IPS DF 6.9 (cell line): ENCODE measurements around the gene TTF2.
"Not testable (repeated sequence)": the region's sequence is repeated elsewhere in the genome, so short reads cannot be mapped to it uniquely, and the experiment has no call there.

Source experiments
- DNase-seq: peaks from one replicate; pipeline ENCODE4 v3.0.0-alpha.2; 2013; ENCODE audit warnings: low read depth, low spot score
- H3K27ac ChIP-seq: one replicate; pipeline ENCODE4 v1.5.1; 2013; ENCODE audit warnings: low read length, control low read depth
- H3K27me3 ChIP-seq: 2 replicates; pipeline ENCODE4 v1.6.1; 2013; ENCODE audit warnings: mild to moderate bottlenecking, low read length; ENCODE audit not compliant: control insufficient read depth, insufficient read depth
- H3K36me3 ChIP-seq: 2 replicates; pipeline ENCODE4 v1.6.1; 2013; ENCODE audit warnings: low read length; ENCODE audit not compliant: control insufficient read depth, insufficient read depth
- H3K4me1 ChIP-seq: 2 replicates; pipeline ENCODE4 v1.6.1; 2013; ENCODE audit warnings: low read length; ENCODE audit not compliant: control insufficient read depth, insufficient read depth
- H3K4me3 ChIP-seq: 2 replicates; pipeline ENCODE4 v1.5.1; 2013; ENCODE audit warnings: mild to moderate bottlenecking, low read length
- H3K9me3 ChIP-seq: 2 replicates; pipeline ENCODE4 v1.6.1; 2013; ENCODE audit warnings: low read length, inconsistent platforms; ENCODE audit not compliant: control insufficient read depth, insufficient read depth
- WGBS: extraction: QIAGEN DNeasy Blood & Tissue Kit; methylation state at CpG from one replicate; pipeline ENCODE4 v1.1.7; 2013; ENCODE audit warnings: mixed read lengths, missing lambda C conversion rate; ENCODE audit not compliant: insufficient read length, insufficient coverage; 5-methylcytosine and 5-hydroxymethylcytosine counted together

The TTF2 gene

DNA sequence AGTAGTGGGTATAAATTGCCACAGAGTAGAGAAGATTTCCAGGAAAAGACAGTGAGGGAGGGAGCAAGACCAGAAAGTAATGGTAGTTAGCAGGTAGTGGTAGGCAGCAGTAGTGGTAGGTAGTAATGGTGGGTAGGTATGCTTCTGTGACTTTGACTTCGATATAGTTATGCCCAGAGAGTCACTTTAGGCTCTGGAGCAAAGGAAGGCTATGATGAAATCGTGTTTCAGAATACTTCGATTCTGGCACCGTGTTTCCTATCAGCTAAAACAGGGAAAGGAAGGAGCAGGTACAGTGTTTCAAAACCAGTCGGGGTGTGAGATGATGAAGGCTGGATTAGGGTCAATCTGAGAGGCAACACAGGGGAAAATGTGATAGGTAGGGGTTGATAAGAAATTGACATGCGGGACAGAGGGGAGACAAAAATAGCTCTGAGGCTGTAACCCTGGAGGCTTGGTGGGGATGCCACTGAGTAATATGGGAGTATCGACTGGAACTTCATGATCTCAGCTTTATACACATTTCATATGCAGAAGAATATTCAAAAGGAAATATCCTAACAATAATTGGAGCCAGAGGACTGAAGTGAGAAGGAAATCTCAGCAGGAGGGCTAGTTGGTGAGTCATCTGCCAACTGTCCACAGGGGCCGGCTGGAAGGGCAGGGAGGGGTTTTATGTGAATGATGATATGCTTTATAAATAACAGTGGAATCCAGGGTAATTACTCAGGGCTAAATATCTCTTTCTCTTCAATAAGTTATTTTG lies 86.6 kb downstream of the TTF2 start:
- H3K4me1 ChIP-seq, result no peaks in the 10 kb centered on the region
- no peak overlapping the region for H3K27ac ChIP-seq
- no peak for DNase-seq
- no peaks in the 10 kb centered on the region for H3K36me3 ChIP-seq
- no peak overlapping the region for H3K4me3 ChIP-seq
- no CpG with 5 or more reads among the region's 8 CpGs for WGBS
- H3K9me3 ChIP-seq, result no peaks in the 10 kb centered on the region
- H3K27me3 ChIP-seq, result no peaks in the 10 kb centered on the region

DNA sequence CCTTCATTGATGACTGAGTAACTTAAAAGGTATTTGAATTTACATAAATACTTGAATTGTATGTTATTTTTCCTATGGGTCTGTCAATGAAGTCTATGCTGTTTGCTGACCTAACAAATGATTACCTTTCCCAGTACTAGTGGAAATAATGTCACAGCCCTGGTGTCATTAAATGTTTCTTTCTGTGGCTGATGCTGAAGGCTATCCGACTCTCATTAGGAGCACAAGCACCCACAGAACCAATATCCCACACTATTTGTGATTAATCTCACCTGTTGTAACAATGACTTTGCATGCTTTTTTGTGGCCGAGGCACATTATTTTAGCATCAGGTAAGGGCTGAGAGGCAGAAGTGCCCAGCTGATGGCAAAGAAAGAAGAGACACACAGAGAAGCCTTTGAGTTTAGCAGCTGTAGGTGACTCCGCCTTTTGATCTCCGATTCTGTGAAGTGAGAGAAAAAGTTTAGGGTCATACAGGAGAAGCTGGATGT lies 87.3 kb downstream of the TTF2 start:
- Histone ChIP-seq H3K36me3 (no peaks in the 10 kb centered on the region), H3K4me3 (no peak overlapping the region), H3K9me3 (no peaks in the 10 kb centered on the region), H3K4me1 (no peaks in the 10 kb centered on the region), H3K27ac (no peak overlapping the region), H3K27me3 (no peaks in the 10 kb centered on the region)
- no CpG with 5 or more reads among the region's 4 CpGs for WGBS
- no peak for DNase-seq

DNA sequence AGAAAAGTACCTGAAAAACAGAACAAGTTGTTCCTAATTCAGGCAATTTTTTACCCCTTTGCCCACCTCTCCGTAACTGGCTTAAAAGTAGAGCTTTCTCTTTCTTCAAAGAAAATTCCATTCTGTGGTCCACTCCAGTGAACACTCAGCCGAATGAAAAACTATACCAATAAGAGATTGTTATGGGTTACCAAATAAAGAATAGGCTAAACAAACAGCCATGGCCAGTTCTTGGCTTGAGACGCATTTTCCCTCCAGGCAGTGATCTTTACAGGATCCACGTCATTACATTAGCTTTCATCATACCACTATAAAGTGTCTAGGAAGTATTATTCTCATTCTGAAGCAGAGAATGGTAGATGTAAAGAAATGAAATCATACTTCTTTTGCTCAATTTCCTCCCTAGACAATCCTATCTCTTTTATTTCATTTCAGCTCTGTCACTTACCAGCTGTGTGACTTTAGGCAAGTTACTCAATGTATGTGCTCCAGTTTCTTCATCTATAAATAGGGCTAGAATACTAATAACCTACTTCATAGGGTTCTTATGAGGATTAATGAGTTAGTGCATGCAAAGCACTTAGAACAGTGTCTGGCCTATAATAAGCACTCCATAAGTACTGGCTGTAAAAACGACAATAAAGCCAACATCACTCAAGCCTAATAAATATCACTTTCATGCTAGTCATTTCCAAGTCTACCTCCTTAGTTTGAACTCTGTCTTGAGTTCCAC lies 87.9 kb downstream of the TTF2 start:
- H3K4me1 ChIP-seq, result no peaks in the 10 kb centered on the region
- no CpG with 5 or more reads among the region's 5 CpGs for WGBS
- H3K36me3 ChIP-seq, result no peaks in the 10 kb centered on the region
- H3K4me3 ChIP-seq, result no peak overlapping the region
- no peak for DNase-seq
- H3K27ac ChIP-seq, result no peak overlapping the region
- no peaks in the 10 kb centered on the region for H3K27me3 ChIP-seq
- no peaks in the 10 kb centered on the region for H3K9me3 ChIP-seq

DNA sequence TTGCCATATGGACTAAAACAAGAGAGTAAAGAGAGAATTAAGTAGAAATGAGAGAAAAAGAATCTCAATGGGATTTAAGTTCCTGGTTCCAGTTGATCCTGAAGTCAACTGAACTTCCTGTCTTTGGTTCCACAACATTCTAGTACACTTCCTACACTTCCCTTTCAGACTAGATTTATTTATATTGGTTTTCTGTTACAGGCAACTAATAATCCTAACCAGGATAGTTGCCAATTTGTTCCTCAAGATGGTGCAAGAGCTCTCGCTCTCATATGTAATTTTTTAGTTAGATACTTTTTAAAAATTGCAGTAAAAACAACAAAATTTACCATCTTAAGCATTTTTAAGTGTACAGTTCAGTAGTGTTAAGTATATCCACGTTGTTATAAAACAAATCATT lies 90.2 kb downstream of the TTF2 start:
- Histone ChIP-seq H3K4me1 (no peaks in the 10 kb centered on the region), H3K9me3 (no peaks in the 10 kb centered on the region), H3K36me3 (no peaks in the 10 kb centered on the region), H3K4me3 (no peak overlapping the region), H3K27ac (no peak overlapping the region), H3K27me3 (0 out of 2 replicates have a peak, but pooled peaks cover 1% of the 10 kb centered on the region)
- WGBS, result no CpG with 5 or more reads among the region's 2 CpGs
- DNase-seq, result no peak

DNA sequence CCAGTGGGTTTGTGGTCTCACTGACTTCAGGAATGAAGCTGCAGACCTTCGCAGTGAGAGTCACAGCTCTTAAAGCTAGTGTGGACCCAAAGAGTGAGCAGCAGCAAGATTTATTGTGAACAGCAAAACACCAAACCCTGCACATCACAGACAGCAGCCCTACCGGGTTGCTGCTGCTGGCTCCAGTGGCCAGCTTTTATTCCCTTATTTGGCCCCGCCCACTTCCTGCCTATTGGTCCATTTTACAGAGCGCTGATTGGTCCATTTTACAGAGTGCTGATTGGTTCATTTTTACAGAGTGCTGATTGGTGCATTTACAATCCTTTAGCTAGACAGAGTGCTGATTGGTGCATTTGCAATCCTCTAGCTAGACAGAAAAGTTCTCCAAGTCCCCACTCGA lies 91.2 kb downstream of the TTF2 start:
- not testable (repeated sequence) for H3K36me3 ChIP-seq, H3K9me3 ChIP-seq, H3K27me3 ChIP-seq, H3K27ac ChIP-seq, H3K4me1 ChIP-seq, DNase-seq, H3K4me3 ChIP-seq
- WGBS, result no CpG with 5 or more reads among the region's 5 CpGs
